Mesendoderm (in vitro differentiated cells): ENCODE measurements around the gene TBC1D5.
"Not testable (repeated sequence)": the region's sequence is repeated elsewhere in the genome, so short reads cannot be mapped to it uniquely, and the experiment has no call there.

Experiments
- DNase-seq: peaks from one replicate; pipeline ENCODE4 v3.0.0; 2013
- H2AK5ac ChIP-seq: 2 replicates; pipeline ENCODE4 v1.6.1; 2013; ENCODE audit warnings: low read length, inconsistent platforms
- H2BK120ac ChIP-seq: 2 replicates; pipeline ENCODE4 v1.6.1; 2013; ENCODE audit warnings: low read depth, mild to moderate bottlenecking, low read length, moderate library complexity, mixed read lengths
- H2BK15ac ChIP-seq: replicated peaks from 2 replicates; pipeline ENCODE4 v1.6.1; 2013; ENCODE audit warnings: low read depth, mild to moderate bottlenecking, moderate library complexity
- H2BK5ac ChIP-seq: 2 replicates; pipeline ENCODE4 v1.6.1; 2013; ENCODE audit warnings: low read length, inconsistent platforms
- H3K18ac ChIP-seq: 2 replicates; pipeline ENCODE4 v1.6.1; 2013; ENCODE audit warnings: mild to moderate bottlenecking, low read length, mixed read lengths
- H3K23ac ChIP-seq: one replicate; pipeline ENCODE4 v1.6.1; 2013; ENCODE audit warnings: low read length
- H3K27ac ChIP-seq: 2 replicates; pipeline ENCODE4 v1.5.1; 2013; ENCODE audit warnings: low read depth, mild to moderate bottlenecking, inconsistent platforms, low read length, moderate library complexity
- H3K27me3 ChIP-seq: 2 replicates; pipeline ENCODE4 v1.6.1; 2013; ENCODE audit warnings: low read length, control low read depth, mild to moderate bottlenecking, inconsistent platforms; ENCODE audit not compliant: insufficient read depth, poor library complexity
- H3K36me3 ChIP-seq: 2 replicates; pipeline ENCODE4 v1.6.1; 2013; ENCODE audit warnings: low read length, inconsistent platforms; ENCODE audit not compliant: control insufficient read depth, insufficient read depth
- H3K4ac ChIP-seq: one replicate; pipeline ENCODE4 v1.6.1; 2013; ENCODE audit warnings: low read depth, mild to moderate bottlenecking, low read length, moderate library complexity
- H3K4me1 ChIP-seq: 2 replicates; pipeline ENCODE4 v1.6.1; 2013; ENCODE audit warnings: low read depth, low read length, inconsistent platforms; ENCODE audit not compliant: control insufficient read depth
- H3K4me2 ChIP-seq: 2 replicates; pipeline ENCODE4 v1.6.1; 2013; ENCODE audit warnings: low read length
- H3K4me3 ChIP-seq: 2 replicates; pipeline ENCODE4 v1.5.1; 2013; ENCODE audit warnings: mild to moderate bottlenecking, low read length
- H3K56ac ChIP-seq: one replicate; pipeline ENCODE4 v1.6.1; 2013; ENCODE audit warnings: low read length
- H3K79me1 ChIP-seq: 2 replicates; pipeline ENCODE4 v1.6.1; 2013; ENCODE audit warnings: low read length, inconsistent platforms
- H3K79me2 ChIP-seq: 2 replicates; pipeline ENCODE4 v1.6.1; 2013; ENCODE audit warnings: mild to moderate bottlenecking, low read length; ENCODE audit not compliant: control insufficient read depth, insufficient read depth
- H3K9ac ChIP-seq: 2 replicates; pipeline ENCODE4 v1.6.1; 2013; ENCODE audit warnings: low read length, inconsistent platforms
- H4K5ac ChIP-seq: one replicate; pipeline ENCODE4 v1.6.1; 2013; ENCODE audit warnings: low read length
- H4K8ac ChIP-seq: one replicate; pipeline ENCODE4 v1.6.1; 2013; ENCODE audit warnings: low read depth, mild to moderate bottlenecking, control low read depth, low read length, moderate library complexity
- WGBS: extraction: QIAGEN DNeasy Blood & Tissue Kit; methylation state at CpG from one replicate; pipeline ENCODE4 v1.1.7; 2013; ENCODE audit warnings: low lambda C conversion rate, missing lambda C conversion rate; ENCODE audit not compliant: insufficient coverage; ENCODE audit errors: extremely low coverage; 5-methylcytosine and 5-hydroxymethylcytosine counted together

The TBC1D5 gene

DNA sequence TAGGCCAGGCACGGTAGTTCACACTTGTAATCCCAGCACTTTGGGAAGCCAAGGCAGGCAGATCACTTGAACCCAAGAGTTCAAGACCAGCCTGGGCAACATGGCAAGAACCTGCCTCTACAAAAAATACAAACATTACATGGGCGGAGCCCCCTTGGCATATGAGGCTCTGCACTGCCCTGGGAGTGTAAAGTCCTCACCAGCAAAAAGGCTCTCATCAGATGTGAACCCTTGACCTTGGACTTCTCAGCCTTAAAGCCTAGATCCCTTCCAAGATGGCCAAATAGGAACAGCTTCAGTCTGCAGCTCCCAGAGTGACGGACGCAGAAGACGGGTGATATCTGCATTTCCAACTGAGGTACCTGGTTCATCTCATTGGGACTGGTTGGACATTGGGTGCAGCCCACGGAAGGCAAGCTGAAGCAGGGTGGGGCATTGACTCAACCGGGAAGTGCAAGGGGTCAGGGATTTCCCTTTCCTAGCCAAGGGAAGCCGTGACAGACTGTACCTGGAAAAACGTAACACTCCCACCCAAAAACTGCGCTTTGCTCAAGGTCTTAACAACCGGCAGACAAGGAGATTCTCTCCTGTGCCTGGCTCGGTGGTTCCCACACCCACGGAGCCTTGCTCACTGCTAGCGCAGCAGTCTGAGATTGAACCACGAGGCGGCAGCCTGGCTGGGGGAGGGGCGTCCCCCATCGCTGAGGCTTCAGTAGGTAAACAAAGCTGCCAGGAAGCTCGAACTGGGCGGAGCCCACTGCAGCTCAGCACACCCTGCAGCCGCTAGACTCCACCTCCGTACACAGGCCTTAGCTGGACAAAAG, 49.4 kb downstream of the TBC1D5 start:
- H3K79me1 ChIP-seq, DNase-seq, H4K8ac ChIP-seq, H2AK5ac ChIP-seq, H3K79me2 ChIP-seq, H3K27ac ChIP-seq, H3K18ac ChIP-seq, H2BK5ac ChIP-seq, H3K36me3 ChIP-seq, H3K4me3 ChIP-seq, H3K9ac ChIP-seq, H3K4ac ChIP-seq, H2BK120ac ChIP-seq, H4K5ac ChIP-seq, H3K23ac ChIP-seq, H3K27me3 ChIP-seq, H3K56ac ChIP-seq, H3K4me1 ChIP-seq, H3K4me2 ChIP-seq, H2BK15ac ChIP-seq: not testable (repeated sequence)
- WGBS: no CpG with 5 or more reads among the region's 22 CpGs

DNA sequence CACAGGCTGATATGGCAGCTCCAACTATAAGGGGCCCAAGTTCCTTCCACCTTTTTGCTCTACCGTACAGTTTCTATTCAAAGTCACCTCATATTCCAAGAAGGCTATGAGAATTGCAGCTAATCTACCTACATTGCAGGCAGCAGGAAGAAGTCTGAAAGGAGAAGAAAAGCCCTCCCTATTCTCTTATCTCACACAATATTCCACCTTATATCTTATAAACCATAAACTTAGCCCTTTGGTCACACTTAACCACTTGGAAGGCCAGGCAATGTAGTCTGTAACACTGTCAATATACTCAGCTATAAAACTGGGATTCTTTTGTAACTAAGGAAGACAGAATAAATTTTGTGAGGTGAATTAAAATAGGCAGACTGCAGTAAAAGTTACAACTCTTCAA, 54.9 kb downstream of the TBC1D5 start:
- H3K9ac ChIP-seq: no peak overlapping the region
- no peak overlapping the region for H3K27ac ChIP-seq
- H2BK15ac ChIP-seq: no peak overlapping the region
- no CpG with 5 or more reads among the region's 1 CpG for WGBS
- no peaks in the 10 kb centered on the region for H3K27me3 ChIP-seq
- H3K23ac ChIP-seq: no peak overlapping the region
- no peak overlapping the region for H2AK5ac ChIP-seq
- no peak overlapping the region for H2BK120ac ChIP-seq
- H3K18ac ChIP-seq: no peak overlapping the region
- no peak overlapping the region for H2BK5ac ChIP-seq
- no peaks in the 10 kb centered on the region for H3K36me3 ChIP-seq
- H3K4me3 ChIP-seq: no peak overlapping the region
- H4K8ac ChIP-seq: no peak overlapping the region
- H3K4ac ChIP-seq: no peak overlapping the region
- H3K79me1 ChIP-seq: no peaks in the 10 kb centered on the region
- no peak overlapping the region for H3K4me2 ChIP-seq
- H3K79me2 ChIP-seq: no peaks in the 10 kb centered on the region
- no peak for DNase-seq
- H3K4me1 ChIP-seq: no peaks in the 10 kb centered on the region
- H4K5ac ChIP-seq: no peak overlapping the region
- H3K56ac ChIP-seq: no peak overlapping the region

DNA sequence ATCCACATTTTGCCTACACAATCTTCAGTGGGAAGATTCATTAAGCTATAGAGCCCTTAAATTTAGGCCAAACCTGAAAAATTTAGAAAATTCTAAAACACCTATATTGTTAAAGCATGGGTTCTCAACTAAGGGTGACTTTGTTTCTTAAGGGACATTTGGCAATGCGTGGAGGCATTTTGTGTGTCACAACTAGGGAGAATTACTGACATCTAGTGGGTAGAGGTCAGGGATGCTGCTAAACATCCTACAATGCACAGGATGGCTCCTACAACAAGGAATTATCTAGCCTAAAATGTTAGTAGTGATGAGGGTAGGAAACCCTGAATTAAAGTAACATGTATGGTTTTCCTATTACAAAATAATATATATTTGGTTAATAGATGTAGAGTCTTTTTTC, 55.8 kb downstream of the TBC1D5 start:
- H3K36me3 ChIP-seq: no peaks in the 10 kb centered on the region
- no peak overlapping the region for H3K23ac ChIP-seq
- H4K8ac ChIP-seq: no peak overlapping the region
- WGBS: no CpG with 5 or more reads among the region's 1 CpG
- no peaks in the 10 kb centered on the region for H3K4me1 ChIP-seq
- no peak overlapping the region for H3K27ac ChIP-seq
- H2BK15ac ChIP-seq: no peak overlapping the region
- H2BK5ac ChIP-seq: no peak overlapping the region
- H3K4me3 ChIP-seq: no peak overlapping the region
- H3K79me2 ChIP-seq: no peaks in the 10 kb centered on the region
- no peaks in the 10 kb centered on the region for H3K79me1 ChIP-seq
- H3K4me2 ChIP-seq: no peak overlapping the region
- DNase-seq: peak; percentile 65
- H3K18ac ChIP-seq: no peak overlapping the region
- H3K27me3 ChIP-seq: no peaks in the 10 kb centered on the region
- H3K9ac ChIP-seq: no peak overlapping the region
- no peak overlapping the region for H2AK5ac ChIP-seq
- H4K5ac ChIP-seq: no peak overlapping the region
- no peak overlapping the region for H3K4ac ChIP-seq
- H2BK120ac ChIP-seq: no peak overlapping the region
- no peak overlapping the region for H3K56ac ChIP-seq

DNA sequence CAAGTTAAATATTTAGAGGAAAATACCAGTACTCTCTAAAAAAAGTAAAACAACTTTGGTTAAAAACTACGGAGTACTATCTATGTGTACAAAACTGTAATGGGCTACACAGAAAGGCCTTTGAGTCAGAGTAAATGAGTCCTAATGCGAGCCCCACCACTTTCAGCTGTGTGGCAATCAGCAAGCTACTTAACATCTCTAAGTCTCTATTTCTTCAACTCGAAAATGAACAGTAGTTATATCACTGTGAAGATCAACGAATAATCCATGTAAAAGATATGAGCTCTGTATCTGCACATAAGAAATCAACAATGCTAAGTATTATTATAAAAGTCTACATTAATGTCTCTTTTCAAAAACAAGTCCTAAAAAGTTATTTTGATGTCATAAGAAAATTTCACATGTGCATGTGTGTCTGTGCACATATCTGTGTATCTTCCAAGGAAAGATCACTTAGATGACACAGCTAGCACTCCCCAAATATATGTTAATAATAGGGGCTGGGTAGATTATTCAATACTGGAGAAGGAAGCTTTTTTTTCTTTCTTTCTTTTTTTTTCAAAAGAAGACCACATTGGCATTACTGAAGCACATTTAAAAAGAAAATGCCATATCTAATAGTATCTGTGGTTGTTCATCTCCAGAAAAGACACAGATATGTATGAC, 58.8 kb downstream of the TBC1D5 start:
- no CpG with 5 or more reads among the region's 4 CpGs for WGBS

DNA sequence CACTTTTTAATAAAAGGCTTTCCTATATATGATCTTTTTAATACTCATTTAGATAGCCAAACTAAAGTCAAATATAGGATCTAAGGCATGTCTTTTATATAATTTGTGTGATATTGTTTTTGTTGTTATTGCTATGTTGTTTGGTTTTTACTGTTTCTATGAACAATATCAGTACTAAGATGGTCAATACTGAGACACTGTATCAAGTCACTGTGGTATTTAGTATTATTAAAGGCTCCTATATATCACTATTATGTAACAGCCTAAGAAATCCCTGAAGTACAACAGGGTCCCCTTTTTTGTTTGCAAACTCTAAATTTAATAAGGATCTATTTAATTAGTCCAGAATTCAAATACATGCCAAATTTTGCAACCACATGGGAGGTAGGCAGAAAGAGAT, 61.9 kb downstream of the TBC1D5 start:
- H3K56ac ChIP-seq: no peak overlapping the region
- no peak overlapping the region for H3K4ac ChIP-seq
- no peak overlapping the region for H3K23ac ChIP-seq
- no peak overlapping the region for H3K4me3 ChIP-seq
- no peak overlapping the region for H2BK15ac ChIP-seq
- H3K36me3 ChIP-seq: no peaks in the 10 kb centered on the region
- H3K79me2 ChIP-seq: no peaks in the 10 kb centered on the region
- no peak overlapping the region for H3K4me2 ChIP-seq
- H2BK120ac ChIP-seq: no peak overlapping the region
- H2BK5ac ChIP-seq: no peak overlapping the region
- DNase-seq: no peak
- H3K27me3 ChIP-seq: no peaks in the 10 kb centered on the region
- no peak overlapping the region for H4K8ac ChIP-seq
- H4K5ac ChIP-seq: no peak overlapping the region
- no peaks in the 10 kb centered on the region for H3K79me1 ChIP-seq
- no peak overlapping the region for H3K27ac ChIP-seq
- no peaks in the 10 kb centered on the region for H3K4me1 ChIP-seq
- no peak overlapping the region for H3K18ac ChIP-seq
- H2AK5ac ChIP-seq: no peak overlapping the region
- H3K9ac ChIP-seq: no peak overlapping the region

More for the DNA sequence above, 58.8 kb downstream of the TBC1D5 start:
- no peak overlapping the region for H2BK5ac ChIP-seq
- no peaks in the 10 kb centered on the region for H3K27me3 ChIP-seq
- H2BK15ac ChIP-seq: no peak overlapping the region
- H3K79me1 ChIP-seq: no peaks in the 10 kb centered on the region
- H3K36me3 ChIP-seq: no peaks in the 10 kb centered on the region
- H3K4ac ChIP-seq: no peak overlapping the region
- no peak overlapping the region for H4K5ac ChIP-seq
- no peak overlapping the region for H3K18ac ChIP-seq
- H3K4me1 ChIP-seq: no peaks in the 10 kb centered on the region
- H3K79me2 ChIP-seq: no peaks in the 10 kb centered on the region
- DNase-seq: no peak
- H3K4me3 ChIP-seq: no peak overlapping the region
- H3K27ac ChIP-seq: no peak overlapping the region
- no peak overlapping the region for H3K4me2 ChIP-seq
- no peak overlapping the region for H3K23ac ChIP-seq
- no peak overlapping the region for H2AK5ac ChIP-seq
- H4K8ac ChIP-seq: no peak overlapping the region
- no peak overlapping the region for H3K56ac ChIP-seq
- H2BK120ac ChIP-seq: no peak overlapping the region
- H3K9ac ChIP-seq: no peak overlapping the region
